K562 (cell line): Measurements from ENCODE around the gene TAOK2. TPM values are rescaled to one million over a fixed set of nuclear protein-coding genes. Genes with fewer than 3 reads are reported as not detected.

ENCODE experiments used
- CAMTA2 ChIP-seq: fragments of 250-450 bp; sonication (Bioruptor Pico); conservative IDR thresholded peaks from 2 replicates; pipeline ENCODE4 v1.5.1; 2022
- CTCF ChIP-seq, 3 experiments: IDR thresholded peaks in 2 of 3; conservative IDR thresholded peaks in 1 of 3; 2 replicates each; pipeline ENCODE4 v1.5.1; 2011 to 2012; ENCODE audit warnings: low read length in 3 of 3, mild to moderate bottlenecking in 3 of 3, control low read depth in 2 of 3, improper control_type of control experiment in 1 of 3, inconsistent platforms in 1 of 3, low read depth in 1 of 3, mixed read lengths in 1 of 3, moderate library complexity in 1 of 3; ENCODE audit not compliant: insufficient read depth in 2 of 3
- GATAD2B ChIP-seq: fragments of 450-650 bp; IDR thresholded peaks from 2 replicates; pipeline ENCODE4 v1.6.1; 2017; ENCODE audit warnings: mild to moderate bottlenecking, borderline replicate concordance
- GTF3C2 ChIP-seq: IDR thresholded peaks from 3 replicates; pipeline ENCODE4 v1.6.1; 2011; ENCODE audit warnings: borderline replicate concordance, mild to moderate bottlenecking, moderate library complexity; ENCODE audit not compliant: insufficient read length; ENCODE audit errors: extremely low read depth
- HDGF ChIP-seq: fragments of 450-650 bp; IDR thresholded peaks from 2 replicates; pipeline ENCODE4 v1.6.1; 2016
- HNRNPL ChIP-seq: fragments of 200-400 bp; formaldehyde crosslinking; IDR thresholded peaks from 2 replicates; pipeline ENCODE4 v1.6.1; 2017; ENCODE audit warnings: low read depth, mild to moderate bottlenecking, low read length
- PRPF4 ChIP-seq: fragments of 200-400 bp; formaldehyde crosslinking; IDR thresholded peaks from one replicate; pipeline ENCODE4 v1.6.1; 2017; ENCODE audit warnings: low read length, low read depth, mild to moderate bottlenecking; ENCODE audit not compliant: insufficient read depth, poor library complexity, severe bottlenecking
- RBM14 ChIP-seq: fragments of 200-400 bp; formaldehyde crosslinking; IDR thresholded peaks from 2 replicates; pipeline ENCODE4 v1.6.1; 2018; ENCODE audit warnings: low read depth, mild to moderate bottlenecking, low read length, moderate library complexity, borderline replicate concordance; ENCODE audit not compliant: insufficient read depth
- polyA plus RNA-seq, 8 experiments: library from polyadenylated mRNA; depleted of rRNA in 4 of 8; stranded (reverse) in 5 of 8; unstranded in 3 of 8; fragments of >200 nt; fragmentation: Nextera tagmentation in 2 of 8; fragmentation: Illumina TruSeq in 1 of 8; extraction: Ambion mirVana in 2 of 8; extraction: Trizol in 1 of 8; gene quantifications; 2 replicates each; pipeline versions ENCODE4 v1.2.1 to v1.2.3, GENCODE V29; 2011 to 2014; ENCODE audit warnings: inconsistent platforms in 1 of 8, missing spikeins in 1 of 8
- total RNA-seq, 7 experiments: library from RNA; depleted of rRNA in 6 of 7; stranded (reverse); fragments of >200 nt in 6 of 7; fragmentation: Illumina TruSeq in 2 of 7; extraction: Trizol in 2 of 7; gene quantifications; 2 replicates each; pipeline versions ENCODE4 v1.2.1 to v1.2.3, GENCODE V29; 2011 to 2021; ENCODE audit warnings: low replicate concordance in 1 of 7

The TAOK2 gene
- total and polyA plus RNA-seq, 9 of the 15 experiments (the other 6 are each of a cell fraction or from before 2014, with no cell fraction given) = 0.10 to 41.8 (median 13.7) TPM

- TF ChIP-seq CTCF (IDR thresholded peaks at IDR 0.05 in 2 of 3, conservative IDR thresholded peaks at IDR 0.05 in 1 of 3; ENCODE audit: insufficient read depth in 2 of 3, low read depth in 1 of 3, low read length in 3 of 3) = no peak
- TF ChIP-seq GTF3C2 = no peak
- no peak for TF ChIP-seq GATAD2B
- TF ChIP-seq RBM14 = no peak
- peak; percentile 18; the same call in 1 of the 2 replicates for TF ChIP-seq HDGF
- TF ChIP-seq PRPF4 = no peak
- no peak for TF ChIP-seq HNRNPL
- TF ChIP-seq CAMTA2 (CRISPR knock-in tag) = no peak
- TF ChIP-seq, all 486 proteins: peak for 5
These were observed 48.4 kb upstream of the TAOK2 start (continued) for GRCh38 chr16:29925105-29925756.
